AG20443 (cell line): ENCODE results near the gene CR1.
"Not testable (repeated sequence)": the region's sequence is repeated elsewhere in the genome, so short reads cannot be mapped to it uniquely, and the experiment has no call there.

Source experiments
- DNase-seq: peaks from one replicate; pipeline ENCODE4 v3.0.0; 2012; ENCODE audit warnings: low spot score, mixed read lengths

The CR1 gene

GRCh38 chr1:207644852-207645634, 149.1 kb downstream of the CR1 start, which contains the start of gene CR1L:
Gene CR1L (plus strand): TSS chr1:207645133. CDS start chr1:207645234, 101 bp downstream.
- DNase-seq: peak; percentile 91

- no peak for DNase-seq
These were observed 149.7 kb downstream of the CR1 start for GRCh38 chr1:207645635-207646081.

GRCh38 chr1:207646171-207646570, 150.2 kb downstream of the CR1 start:
- DNase-seq: no peak

GRCh38 chr1:207646944-207647579, 151.1 kb downstream of the CR1 start:
- no peak for DNase-seq

- DNase-seq: no peak
These were observed 151.8 kb downstream of the CR1 start for GRCh38 chr1:207647671-207648333.

- no peak for DNase-seq
These were observed 152.6 kb downstream of the CR1 start for GRCh38 chr1:207648334-207649209.

- DNase-seq: no peak
These were observed 153.3 kb downstream of the CR1 start for GRCh38 chr1:207649210-207649753.

GRCh38 chr1:207649865-207650580, 154.1 kb downstream of the CR1 start:
- no peak for DNase-seq

- DNase-seq: no peak
These were observed 155.6 kb downstream of the CR1 start for GRCh38 chr1:207651583-207651982.

- DNase-seq: no peak
These were observed 158.4 kb downstream of the CR1 start for GRCh38 chr1:207654320-207654719.

GRCh38 chr1:207658408-207658807, 162.5 kb downstream of the CR1 start:
- no peak for DNase-seq

- no peak for DNase-seq
These were observed 163.0 kb downstream of the CR1 start for GRCh38 chr1:207658904-207659485.

- DNase-seq: no peak
These were observed 163.7 kb downstream of the CR1 start for GRCh38 chr1:207659545-207660153.

- not testable (repeated sequence) for DNase-seq
These were observed 165.5 kb downstream of the CR1 start for GRCh38 chr1:207661420-207661819.

- no peak for DNase-seq
These were observed 170.4 kb downstream of the CR1 start for GRCh38 chr1:207666342-207666741.

GRCh38 chr1:207669528-207670009, 173.6 kb downstream of the CR1 start:
- no peak for DNase-seq

GRCh38 chr1:207670192-207670591, 174.2 kb downstream of the CR1 start:
- DNase-seq: no peak

- no peak for DNase-seq
These were observed 175.0 kb downstream of the CR1 start for GRCh38 chr1:207670997-207671396.

GRCh38 chr1:207672522-207673130, 176.7 kb downstream of the CR1 start:
- no peak for DNase-seq
